HG03378 (cell line): ENCODE data around the gene MPRIP.

Experiments used
- ATAC-seq: cut with Tn5 transposase; IDR thresholded peaks from one replicate; pipeline ENCODE4 v1.9.1; 2021; ENCODE audit warnings: mild to moderate bottlenecking, moderate library complexity; ENCODE audit not compliant: unreplicated experiment

Gene MPRIP

GRCh38 chr17:17161121-17161520, 118.9 kb downstream of the MPRIP start:
- no peak for ATAC-seq

GRCh38 chr17:17161759-17162158, 119.5 kb downstream of the MPRIP start:
- no peak for ATAC-seq

DNA sequence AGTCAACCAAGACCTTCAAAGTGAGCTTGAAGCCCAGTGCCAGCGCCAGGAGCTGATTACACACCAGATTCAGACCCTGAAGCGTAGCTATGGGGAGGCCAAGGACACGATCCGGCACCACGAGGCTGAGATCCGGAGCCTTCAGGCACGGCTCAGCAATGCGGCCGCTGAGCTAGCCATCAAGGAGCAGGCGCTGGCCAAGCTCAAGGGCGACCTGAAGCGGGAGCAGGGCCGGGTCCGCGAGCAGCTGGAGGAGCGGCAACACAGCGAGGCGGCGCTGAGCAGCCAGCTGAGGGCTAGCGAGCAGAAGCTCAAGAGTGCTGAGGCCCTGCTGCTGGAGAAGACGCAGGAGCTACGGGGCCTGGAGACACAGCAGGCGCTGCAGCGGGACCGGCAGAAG, 121.9 kb downstream of the MPRIP start:
- no peak for ATAC-seq

- ATAC-seq, result no peak
Observed at GRCh38 chr17:17164676-17165075, 122.4 kb downstream of the MPRIP start.

DNA sequence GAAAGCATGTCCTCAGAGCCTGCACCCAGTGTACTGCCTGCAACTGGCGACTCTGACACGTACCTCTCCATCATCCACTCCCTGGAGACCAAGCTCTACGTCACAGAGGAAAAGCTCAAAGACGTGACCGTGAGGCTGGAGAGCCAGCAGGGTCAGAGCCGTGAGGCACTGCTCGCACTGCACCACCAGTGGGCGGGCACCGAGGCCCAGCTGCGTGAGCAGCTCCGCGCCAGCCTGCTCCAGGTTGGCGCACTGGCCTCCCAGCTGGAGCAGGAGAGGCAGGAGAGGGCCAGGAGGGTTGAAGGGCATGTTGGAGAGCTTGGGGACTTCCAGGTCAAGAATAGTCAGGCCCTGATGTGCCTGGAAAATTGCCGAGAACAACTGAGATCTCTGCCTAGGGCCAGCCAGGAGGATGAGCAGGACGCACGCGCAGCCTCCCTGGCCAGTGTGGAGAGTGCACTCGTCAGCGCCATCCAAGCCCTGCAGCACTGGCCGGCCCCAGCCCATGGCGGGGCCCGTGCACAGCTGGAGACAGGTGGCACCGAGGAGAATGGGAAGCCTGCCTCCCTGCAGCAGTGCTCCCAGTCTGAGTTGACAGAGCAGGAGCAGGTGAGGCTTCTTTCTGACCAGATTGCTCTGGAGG, 123.5 kb downstream of the MPRIP start:
- ATAC-seq, result no peak

- ATAC-seq, result no peak
Observed at GRCh38 chr17:17166446-17166845, 124.2 kb downstream of the MPRIP start.

- ATAC-seq, result no peak
Observed at GRCh38 chr17:17167356-17167755, 125.1 kb downstream of the MPRIP start.

DNA sequence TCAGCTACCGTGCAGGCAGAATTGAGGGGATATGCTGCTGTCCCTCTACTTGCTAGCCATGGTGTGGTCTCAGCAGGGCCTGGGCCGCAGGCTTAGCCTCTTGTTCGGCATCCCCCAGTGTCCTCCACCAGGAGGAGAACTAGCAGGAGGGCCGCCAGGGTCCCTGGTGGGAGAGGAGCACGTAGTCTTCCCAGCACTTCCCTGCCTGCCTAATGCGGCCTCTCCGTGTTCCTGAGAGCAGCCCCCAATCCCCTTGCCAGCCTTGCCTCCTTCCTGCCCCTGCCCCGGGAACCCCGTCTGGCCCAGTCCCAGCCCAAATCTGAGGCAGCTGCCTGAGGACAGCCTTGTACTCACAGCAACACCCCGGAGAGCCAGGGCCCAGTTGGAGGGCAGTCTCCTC, 125.7 kb downstream of the MPRIP start:
- ATAC-seq, result no peak

DNA sequence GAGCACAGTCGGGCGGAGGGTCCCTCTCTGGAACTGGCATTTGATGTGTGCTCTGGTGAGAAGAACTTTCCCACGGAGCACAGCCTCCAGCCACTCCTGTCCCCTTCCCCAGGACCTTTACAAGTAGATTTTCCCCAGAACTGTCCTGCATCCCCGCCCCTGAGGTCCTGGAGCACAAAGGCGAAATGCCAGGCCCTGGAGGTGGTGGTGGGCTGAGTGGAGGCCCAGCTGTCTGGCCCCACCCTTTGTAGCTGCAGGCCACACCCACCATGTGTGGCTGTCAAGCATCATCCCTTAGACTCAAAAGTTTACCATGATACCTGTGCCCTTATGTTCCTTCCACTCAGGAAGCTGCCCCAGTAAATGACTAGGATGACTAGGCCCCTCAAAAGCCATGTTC, 126.1 kb downstream of the MPRIP start:
- no peak for ATAC-seq

- no peak for ATAC-seq
Observed at GRCh38 chr17:17169396-17169795, 127.1 kb downstream of the MPRIP start.

DNA sequence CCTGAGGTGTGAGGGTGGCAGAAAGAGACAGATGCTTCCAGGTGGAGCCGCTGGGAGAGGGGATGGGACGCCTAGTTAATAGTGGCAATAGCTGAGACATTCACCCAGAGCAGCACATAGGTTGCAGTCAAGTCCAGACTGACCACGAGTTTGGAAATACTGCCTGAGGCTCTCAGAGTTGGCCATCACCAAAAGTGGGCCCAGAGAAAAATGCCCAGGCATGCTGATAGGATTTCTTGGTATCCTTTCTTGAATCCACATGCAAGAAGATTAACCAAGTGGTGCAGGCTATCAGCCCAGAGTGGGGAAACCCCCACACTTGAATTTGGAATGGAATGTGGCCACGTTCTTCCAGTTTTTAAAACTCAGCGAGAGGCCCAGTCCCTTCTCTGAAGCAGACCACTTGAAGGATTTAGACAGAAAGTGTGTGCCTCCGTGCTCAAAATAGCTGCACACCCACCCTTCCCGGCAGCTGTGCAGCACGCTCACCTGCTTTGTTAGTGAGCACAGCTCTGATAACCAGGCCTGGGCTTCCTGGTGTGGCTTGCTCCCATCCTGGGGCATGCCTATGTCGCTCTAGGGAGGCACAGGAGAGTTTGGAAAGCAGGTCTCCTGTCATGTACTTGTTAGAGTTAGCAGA, 128.2 kb downstream of the MPRIP start:
- ATAC-seq, result no peak

DNA sequence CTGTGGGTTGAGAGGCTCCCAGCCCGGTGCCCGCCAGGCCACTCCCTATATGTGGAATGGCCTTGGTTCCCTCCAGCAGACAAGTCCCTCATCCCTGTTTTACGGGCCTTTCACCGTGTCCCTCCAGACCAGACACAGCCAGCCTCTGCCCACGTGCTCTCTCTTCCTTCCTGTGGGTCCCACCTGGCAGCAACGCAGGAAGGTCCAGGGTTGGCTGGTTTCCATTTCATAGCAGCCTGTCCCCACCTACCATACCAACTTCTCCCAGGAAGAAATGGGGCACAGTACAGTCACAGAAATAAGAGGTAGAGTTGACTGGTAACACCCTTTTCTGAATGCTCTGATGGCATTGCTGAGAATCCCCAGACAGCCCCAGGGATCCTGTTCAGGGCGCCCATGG, 128.9 kb downstream of the MPRIP start:
- ATAC-seq, result no peak

DNA sequence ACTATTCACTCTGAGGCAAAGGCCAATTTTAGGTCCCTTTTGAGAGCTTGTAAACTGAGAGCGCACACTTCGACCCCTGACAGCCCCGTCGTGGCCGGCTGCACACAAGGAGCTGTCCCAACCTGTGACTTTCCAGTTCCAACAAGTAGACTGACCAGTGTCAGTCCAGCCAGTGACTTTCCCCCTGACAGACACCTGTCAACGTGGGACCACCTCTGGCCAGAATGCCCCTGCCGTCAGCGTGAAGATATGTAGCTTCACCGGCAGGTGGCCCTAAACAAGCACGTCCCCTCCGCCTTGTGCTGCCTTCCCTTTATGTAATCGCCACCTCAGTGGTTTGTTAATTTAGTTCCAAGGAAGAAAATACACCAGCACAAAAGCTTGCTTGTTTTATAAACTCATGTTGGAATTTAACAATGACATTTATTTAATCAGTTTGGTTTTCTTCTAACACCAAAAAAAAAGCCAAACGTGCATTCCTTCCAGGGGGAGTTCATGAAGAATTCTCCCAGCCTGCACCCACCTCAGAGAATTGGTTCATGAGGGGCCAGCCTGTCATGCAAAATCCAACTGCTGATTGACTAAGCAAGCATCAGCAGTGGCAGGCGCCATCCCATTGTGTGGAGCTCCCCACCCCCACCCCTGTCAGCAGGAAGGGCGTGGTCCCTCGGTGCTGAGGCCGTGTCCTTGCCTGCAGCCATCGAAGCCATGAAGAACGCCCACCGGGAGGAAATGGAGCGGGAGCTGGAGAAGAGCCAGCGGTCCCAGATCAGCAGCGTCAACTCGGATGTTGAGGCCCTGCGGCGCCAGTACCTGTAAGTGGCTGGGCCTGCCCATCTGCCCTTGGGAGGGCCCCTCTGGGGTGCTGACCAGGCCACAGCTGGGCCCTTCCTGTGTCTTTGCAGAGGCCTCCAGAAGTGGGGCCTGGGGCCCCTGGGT, 130.0 kb downstream of the MPRIP start:
- no peak for ATAC-seq

DNA sequence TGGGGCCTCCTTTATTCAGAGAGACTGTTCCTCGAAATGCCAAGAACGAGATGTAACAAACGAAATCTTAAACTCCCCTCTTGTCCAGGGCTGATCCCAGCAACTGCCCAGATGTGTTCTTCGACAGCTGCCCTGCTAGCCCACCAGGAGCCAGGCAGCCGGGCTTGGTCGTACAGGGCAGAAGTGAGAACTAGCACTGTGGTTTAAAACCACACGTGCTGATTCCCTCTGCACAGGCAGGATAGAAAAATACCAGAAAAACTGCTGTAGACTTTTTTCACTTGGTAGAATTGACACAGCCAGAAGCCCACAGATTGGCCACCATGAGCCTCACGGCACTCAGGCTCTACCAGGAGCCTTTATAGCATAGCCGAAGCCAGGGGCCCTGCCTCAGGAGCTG, 130.7 kb downstream of the MPRIP start:
- ATAC-seq, result no peak

DNA sequence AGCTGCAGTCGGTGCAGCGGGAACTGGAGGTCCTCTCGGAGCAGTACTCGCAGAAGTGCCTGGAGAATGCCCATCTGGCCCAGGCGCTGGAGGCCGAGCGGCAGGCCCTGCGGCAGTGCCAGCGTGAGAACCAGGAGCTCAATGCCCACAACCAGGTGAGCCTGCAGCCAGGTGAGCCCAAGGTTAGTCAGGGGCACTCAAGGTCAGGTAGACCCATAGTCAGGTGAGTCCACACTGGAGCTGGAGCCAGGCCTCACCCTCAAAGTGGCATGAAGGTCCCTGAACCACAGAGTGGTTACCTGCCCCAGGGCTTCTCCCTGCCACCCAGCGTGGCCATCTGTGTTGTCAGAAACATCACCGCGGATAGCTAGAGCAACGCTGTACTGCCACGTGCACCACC, 131.7 kb downstream of the MPRIP start:
- no peak for ATAC-seq

- ATAC-seq, result no peak
Observed at GRCh38 chr17:17175340-17175739, 133.1 kb downstream of the MPRIP start.

DNA sequence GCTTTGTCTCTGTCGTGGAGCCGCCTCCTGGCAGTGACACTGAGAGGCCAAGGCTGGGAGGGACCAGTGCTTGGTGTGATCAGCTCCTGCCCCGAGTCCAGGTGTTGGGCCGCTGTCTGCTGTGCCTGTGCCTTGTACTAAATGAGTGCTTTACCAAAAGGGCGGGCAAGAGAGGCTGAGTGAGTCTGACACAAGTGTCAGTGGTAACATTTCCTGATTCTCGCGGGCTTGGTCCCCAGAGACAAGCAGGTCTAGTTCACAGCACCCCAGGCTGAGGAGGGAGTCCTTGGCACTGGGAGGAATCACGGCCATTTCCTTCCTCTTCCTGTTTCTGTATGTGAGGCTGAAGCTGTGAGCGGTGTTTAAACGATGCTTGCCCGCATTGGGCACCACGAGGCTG, 133.7 kb downstream of the MPRIP start:
- peak; percentile 45 for ATAC-seq

GRCh38 chr17:17176341-17176740, 134.1 kb downstream of the MPRIP start:
- ATAC-seq, result no peak

DNA sequence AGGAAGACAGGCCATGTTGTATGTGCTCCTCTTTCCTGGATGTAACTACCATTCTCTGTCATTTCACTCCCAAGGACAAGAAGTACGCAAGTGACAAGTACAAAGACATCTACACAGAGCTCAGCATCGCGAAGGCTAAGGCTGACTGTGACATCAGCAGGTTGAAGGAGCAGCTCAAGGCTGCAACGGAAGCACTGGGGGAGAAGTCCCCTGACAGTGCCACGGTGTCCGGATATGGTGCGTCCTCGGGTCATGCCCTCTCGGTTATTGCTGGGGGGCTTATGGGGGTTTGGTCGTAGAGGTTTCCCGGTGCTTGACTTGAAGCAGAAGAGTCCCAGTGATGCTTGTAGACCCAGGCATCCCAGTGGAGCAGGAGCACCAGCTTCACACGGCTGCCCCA, 134.9 kb downstream of the MPRIP start:
- ATAC-seq, result no peak

GRCh38 chr17:17179371-17179827, 137.1 kb downstream of the MPRIP start:
- peak; percentile 55 for ATAC-seq

- no peak for ATAC-seq
Observed at GRCh38 chr17:17180141-17180603, 137.9 kb downstream of the MPRIP start.
